IPS-NIHi11 (cell line): ENCODE results near the gene PDPR.
"Not testable (repeated sequence)": the region's sequence is repeated elsewhere in the genome, so short reads cannot be mapped to it uniquely, and the experiment has no call there.

ENCODE experiments used
- DNase-seq: peaks from one replicate; pipeline ENCODE4 v3.0.0; 2012; ENCODE audit warnings: mixed read lengths, low spot score

The PDPR gene

DNA sequence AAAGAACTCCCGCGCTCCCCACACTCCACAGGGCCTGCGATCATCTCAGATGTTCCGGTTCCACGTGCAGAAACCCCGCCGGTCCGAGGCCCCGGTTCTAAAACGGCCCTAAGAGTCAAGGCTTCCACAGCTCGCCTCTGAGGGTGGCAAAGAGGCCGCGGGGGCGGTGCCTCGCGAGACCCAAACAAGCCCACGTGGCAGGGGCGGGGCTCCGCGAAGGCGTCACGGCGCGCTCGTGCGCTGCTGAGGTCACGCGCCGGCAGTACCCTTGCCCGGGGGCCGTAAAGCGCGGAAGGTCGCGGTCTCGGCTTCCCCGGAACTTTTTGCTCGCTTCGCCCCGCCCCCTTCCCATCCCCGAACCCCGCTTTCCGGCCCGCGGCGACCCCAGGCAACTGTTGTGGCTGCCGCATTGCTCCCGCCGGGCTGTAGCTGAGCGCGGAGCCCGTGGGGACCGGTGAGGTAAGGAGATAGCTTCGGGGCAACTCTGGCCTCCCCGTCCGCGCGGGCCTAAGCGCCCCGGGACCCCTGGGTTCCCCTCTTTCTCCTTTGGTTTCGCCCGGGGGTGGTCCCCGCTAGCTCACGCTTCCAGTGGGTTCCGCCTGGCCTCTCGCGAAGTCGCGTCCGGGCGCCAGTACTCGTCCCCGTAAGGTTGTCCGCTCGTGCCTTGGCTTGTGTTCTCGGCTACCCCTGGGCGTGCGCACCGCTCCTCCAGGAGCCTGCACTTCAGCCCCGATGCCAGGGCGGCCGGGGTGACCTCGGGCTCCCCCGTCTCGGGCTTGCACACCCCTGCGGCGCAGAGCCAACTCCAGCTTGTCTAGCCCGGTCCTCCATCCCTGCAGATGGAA lies at the start of gene PDPR:
TSS of gene PDPR (plus strand) at position 351 of the 845 bp plus-strand sequence. CDS start 6,161 bp downstream, outside the sequence.
- peak; percentile 87 for DNase-seq

DNA sequence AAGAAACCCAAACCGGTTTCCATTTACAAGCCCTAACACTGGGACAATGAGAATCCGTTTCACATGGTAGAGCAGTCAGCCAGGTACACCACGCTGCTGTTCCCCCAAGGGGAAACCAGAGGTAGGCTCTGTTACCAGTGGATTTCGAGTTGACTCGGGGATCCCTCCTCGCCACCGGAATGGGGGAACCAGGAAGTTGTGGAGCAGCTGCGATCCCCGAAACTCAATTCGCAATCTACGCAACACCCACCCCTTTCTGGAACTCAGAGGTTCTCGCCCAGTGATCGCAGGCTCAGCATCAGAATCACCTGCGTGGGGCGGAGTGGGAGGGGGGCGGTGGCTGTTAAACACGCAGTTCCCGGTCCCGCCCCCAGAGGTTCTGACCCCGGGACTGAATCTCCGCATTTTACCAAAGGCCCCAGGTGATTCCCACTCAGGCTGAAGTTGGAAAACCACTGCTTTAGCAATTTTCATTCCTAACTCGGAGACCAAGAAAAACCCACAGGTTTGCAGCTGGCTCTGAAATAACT lies 49.2 kb upstream of the PDPR start:
- peak; percentile 5 for DNase-seq

DNA sequence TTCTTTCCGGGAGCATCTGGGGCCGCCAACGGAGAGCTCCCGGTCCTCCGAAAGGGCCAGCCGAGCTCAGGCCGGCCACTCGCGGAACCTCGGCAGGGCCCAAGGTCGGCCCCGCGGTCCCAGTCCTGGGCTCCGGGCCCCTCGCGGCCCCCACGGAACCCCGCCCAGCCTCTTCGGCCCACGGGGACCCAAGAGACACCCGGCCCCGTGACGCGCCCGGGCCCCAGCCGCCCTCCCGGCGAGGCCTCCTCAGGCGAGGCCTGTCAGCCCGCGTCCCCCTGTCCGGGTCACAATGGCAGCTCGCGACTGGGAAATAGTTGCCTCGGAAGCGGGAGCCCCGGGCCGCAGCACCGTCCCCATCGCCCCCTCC lies 48.8 kb upstream of the PDPR start:
- DNase-seq: not testable (repeated sequence)

DNA sequence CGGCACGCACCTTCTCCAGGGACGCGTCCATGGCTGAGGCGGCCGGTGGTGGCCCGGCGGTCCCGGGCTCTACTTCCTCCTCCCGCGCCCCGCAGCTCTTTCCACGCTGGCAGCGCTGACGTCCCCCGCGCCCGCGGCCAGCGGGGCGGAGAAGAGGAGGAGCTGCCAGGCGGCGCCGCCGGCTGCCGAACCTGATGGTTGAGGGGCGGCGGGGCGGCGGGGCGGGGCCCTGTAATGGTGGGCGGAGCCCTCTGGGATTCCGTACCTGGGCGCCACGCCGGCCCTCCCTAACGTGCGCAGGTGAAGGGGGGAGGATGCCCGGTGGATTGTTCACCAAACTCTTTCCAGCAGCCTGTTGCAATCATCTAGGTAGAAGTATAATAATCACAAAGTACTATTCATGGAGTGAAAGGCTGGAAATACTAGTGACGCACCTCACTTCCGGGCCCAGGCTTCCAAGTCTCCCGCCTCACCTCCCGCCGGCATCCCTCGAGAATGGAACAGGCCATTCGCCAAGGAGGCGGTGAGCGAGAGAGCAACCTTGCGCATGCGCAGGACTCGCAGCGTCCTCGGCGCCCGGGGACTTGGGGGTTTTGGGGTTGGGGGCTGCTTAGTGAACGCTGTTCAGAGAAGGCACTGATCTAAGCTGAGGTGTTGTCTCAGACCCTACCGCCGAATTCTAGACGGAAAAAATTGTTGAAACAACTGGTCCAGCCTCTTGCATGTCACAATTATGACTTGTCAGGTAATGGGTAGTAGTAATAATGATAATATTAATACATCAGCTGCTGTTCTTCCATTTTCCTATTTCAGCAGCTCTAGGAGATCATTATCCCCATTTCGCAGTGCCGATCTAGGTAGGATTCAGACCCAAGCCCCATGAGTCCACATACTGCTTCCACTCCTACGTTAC lies 48.1 kb upstream of the PDPR start:
- DNase-seq: peak; percentile 95

DNA sequence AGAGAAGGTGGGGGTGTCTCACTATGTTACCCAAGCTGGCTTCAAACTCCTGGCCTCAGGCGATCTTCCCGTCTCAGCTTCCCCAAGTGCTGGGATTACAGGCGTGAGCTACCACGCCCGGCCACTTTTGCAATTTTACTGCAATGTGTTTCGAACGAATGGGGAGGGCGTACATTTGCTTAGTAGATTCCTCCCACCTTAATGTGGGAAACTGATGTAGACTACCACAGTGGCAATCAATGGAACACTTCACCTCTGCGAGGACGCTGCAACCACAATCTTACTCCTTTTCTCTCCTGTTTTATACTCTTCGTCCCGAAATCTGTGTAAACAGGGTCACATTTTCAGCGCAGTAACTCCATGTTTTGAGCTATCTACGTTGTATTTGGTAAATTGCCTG lies 47.4 kb upstream of the PDPR start:
- not testable (repeated sequence) for DNase-seq

DNA sequence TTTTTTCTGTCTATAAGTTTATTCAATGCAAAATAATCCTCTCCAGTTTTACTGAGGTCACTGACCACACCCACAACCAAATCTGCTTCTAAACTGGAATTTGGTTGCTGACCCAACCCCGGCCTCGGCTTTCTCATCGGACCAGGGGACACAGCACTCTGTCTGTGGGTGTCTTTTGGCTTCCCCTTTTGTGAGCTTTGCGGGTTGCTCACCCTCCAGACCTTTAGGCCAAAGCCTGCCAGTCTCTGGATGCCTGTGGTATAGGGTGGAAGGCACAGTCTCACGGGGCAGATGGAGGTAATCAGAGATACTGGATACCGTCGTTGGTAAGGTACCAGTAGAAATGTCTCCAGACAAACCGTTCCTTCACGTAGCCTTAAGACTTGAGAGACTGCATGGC lies 35.1 kb upstream of the PDPR start:
- DNase-seq: not testable (repeated sequence)

DNA sequence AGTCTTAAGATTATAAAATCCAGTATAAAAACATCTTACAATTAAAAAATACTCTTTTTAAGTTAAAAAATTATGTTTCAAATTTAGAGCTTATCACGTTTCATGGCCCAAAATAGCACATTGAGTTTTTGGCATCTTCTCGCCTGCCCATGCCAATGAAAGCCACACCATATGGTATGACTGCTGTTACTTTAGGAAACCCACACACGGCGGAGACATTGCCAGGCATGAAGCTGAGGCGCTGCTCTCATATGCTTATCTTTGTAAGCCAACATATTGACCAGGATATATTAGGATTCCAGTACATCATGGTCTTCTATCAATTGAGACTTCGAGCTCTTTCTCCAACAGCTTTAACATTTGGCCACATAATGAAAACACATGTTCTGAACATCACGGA lies 32.9 kb upstream of the PDPR start:
- DNase-seq: not testable (repeated sequence)

DNA sequence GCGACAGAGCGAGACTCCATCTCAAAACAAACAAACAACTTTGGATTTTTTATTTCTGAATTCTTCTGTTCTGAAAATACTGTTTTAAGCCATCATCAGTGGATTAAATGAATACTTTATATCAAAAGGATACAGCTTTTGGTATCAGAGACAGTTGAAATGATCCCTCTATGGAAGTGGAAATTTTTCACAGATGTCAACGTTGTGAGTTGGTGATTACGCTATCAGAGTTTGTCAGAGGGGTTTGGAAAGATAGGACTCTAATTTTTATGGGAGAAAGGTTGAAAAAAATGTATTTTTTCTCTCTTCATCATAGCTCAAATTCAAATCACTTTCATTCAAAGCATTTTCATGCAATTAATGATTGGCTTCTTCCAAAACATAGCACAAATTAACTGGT lies 30.2 kb upstream of the PDPR start:
- DNase-seq: not testable (repeated sequence)

DNA sequence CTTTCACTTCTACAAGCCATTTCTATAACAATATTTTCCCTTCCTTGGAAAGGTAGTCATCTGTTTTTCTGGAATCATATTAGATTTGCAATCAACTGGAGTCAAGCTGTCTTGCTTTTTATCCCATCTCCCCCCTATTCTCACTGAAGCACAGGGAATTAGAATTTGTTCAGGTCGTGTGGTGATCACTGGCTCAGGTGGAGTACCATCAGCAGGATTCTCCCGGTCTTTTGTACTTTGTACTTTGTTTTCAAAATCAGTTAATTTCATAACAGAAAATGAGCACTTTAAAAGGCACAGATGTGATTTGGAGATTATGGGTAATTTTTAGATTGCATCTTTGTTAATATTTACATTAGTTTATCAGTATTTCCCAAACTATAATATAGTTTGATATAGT lies 26.0 kb upstream of the PDPR start:
- not testable (repeated sequence) for DNase-seq

DNA sequence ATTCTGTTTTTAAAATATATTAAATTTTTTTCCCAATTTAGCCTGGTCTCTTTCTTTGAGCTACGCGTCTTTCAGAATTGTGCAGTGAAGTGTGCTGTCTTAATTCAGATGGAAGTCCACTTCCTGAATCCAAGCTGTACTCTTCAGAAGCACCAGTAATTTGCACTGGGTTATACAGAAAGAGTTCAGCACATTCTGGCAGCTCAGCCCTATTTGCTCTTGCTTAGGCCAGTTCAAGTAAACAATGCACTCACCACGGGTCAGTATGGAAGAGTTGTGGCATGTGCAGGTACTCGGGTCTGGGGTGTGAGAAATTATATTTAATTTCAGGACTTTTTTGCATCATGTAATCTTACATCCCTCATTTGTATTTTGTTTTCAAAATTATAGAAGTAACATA lies 25.3 kb upstream of the PDPR start:
- not testable (repeated sequence) for DNase-seq

DNA sequence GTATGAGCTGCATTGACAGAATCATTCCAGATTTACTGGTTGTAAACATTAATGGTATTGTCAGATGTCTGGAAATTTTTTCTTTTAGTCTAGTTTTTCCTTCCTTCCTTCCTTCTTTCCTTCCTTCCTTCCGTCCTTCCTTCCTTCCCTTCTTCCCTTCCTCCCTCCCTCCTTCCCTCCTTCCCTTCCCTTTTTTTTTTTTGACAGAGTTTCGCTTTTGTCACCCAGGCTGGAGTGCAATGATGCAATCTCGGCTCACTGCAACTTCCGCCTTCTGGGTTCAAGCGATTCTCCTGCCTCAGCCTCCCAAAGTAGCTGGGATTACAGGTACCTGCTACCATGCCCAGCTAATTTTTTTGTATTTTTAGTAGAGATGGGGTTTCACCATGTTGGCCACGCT lies 24.8 kb upstream of the PDPR start:
- DNase-seq: not testable (repeated sequence)

DNA sequence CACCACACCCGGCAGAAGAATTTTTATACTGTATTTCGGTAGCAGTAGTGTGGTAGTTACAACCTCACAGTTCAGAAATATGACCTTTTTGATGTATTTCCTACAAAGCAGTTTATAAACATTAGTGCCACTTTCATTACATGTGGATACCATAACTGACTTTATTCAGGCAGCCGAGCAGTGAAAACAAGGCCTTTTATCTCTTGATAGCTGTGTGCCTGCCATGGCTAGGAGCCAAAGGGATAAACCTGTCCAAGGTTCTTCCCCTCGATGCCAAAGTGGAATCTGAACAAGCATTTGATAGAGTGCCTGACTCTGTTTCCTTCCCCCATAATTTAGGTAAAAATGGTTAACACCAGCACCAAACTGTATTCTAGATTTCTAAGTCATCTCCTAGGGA lies 23.0 kb upstream of the PDPR start:
- DNase-seq: not testable (repeated sequence)

DNA sequence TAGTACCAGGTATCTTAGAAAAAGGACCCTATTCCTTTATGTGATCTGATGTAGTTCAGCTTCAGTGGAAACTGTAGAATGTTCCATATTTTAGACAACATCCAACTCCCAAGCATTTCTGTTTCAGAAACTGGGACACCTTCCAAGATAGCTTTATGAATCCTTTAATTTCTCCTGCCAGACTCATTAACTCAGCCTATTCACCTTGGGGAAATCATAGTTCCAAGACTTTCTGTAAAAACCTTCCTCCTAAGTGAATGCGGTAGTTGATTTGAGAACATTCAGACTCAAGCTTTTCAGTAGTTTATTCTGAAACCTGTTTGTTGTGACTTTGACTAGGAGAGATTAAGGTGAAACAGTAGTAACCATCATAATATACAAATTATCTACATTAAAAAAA lies 20.0 kb upstream of the PDPR start:
- not testable (repeated sequence) for DNase-seq

DNA sequence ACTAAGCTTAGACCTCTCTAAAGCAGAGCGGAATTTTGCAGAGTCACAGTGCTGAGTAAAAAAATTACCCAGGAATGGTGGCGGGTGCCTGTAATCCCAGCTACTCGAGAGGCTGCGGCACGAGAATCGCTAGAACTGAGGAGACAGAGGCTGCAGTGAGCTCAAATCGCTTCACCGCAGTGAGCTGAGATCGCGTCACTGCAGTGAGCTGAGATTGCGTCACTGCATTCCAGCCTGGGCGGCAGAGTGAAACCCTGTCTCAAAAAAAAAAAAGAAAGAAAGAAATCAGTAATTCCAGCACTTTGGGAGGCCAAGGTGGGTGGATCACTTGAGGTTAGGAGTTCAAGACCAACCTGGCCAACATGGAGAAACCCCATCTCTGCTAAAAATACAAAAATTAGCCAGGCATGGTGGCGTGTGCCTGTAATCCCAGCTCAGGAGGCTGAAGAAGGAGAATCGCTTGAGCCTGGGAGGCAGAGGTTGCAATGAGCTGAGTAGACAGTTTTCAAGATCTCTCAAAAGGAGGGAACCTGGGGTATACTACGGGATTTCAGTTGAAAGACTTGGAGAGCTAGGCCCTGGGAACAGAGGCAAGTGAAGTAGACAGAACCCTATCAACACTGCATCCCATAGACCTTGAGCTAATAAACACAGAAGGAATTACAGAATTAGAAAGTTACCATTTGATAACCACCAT lies 4.4 kb upstream of the PDPR start:
- not testable (repeated sequence) for DNase-seq

DNA sequence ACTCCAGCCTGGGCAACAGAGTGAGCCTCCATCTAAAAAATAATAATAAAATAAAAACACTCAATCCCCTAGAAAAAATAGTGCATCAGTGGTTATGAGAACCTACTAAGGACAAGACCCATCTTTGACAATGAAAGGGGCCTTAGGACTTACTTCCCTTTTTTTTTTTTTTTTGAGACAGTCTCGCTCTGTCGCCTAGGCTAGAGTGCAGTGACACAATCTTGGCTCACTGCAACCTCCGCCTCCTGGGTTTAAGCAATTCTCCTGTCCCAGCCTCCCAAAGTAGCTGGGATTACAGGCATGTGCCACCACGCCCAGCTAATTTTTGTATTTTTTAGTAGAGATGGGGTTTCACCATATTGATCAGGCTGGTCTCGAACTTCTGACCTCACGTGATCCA lies 2.0 kb upstream of the PDPR start:
- DNase-seq: not testable (repeated sequence)

DNA sequence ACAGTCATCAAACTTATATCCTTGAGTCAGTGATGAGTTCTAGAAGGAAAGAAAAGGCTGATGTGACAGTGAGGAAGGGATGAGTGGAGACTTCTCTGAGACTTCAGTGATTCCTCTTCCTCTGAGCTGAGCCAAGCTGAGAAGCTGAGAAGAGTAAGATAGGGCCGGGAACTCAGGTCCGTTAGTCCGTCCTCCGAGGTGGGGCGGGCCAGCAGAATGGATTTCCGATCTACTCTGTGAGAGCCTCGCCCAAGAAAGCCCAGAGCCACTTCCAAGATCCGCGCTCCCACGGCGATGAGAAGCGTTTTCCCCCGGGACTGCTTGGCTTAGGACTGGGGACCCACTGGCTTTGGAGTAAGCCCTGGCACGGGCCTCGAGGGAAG lies 542 bp upstream of the PDPR start:
- DNase-seq: not testable (repeated sequence)

DNA sequence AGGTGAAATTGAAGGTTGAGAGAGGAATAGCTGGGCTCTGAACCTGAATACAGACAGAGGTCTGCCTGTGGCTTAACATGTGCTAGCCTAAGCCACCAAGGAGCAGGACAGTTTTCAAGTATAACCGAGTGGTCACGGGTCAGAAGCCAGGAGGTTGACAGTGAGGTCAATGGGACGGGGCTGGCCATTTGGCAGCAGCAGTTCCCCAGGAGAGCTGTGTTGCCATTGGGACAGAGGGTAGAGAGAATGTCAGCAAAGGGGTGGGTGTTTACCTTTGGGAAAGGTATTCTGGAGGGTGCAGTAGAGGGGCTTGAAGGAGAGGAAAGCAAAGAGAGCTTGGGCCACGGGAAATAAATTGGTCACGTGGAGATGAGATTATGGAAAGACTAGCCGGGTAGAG lies 4.2 kb downstream of the PDPR start:
- DNase-seq: not testable (repeated sequence)

DNA sequence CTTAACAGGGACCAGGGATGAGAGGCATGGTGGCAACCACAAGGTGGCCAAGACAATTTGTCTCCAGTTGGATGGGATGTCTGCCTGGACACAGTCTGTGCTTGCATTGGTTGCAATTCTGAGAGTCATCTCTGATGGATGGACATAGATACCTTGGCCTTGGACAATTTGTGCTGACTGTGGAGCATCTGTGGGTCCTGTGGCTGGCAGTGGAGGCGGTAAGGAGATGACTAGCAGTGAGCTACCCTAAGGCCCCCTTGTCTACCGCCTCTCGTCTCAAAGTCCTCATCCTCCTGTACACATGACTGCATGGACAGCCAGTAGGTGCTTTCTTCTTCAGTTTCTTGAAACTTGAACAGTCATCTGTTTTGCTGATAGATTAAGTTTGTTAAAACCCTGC lies 4.6 kb downstream of the PDPR start:
- DNase-seq: not testable (repeated sequence)

DNA sequence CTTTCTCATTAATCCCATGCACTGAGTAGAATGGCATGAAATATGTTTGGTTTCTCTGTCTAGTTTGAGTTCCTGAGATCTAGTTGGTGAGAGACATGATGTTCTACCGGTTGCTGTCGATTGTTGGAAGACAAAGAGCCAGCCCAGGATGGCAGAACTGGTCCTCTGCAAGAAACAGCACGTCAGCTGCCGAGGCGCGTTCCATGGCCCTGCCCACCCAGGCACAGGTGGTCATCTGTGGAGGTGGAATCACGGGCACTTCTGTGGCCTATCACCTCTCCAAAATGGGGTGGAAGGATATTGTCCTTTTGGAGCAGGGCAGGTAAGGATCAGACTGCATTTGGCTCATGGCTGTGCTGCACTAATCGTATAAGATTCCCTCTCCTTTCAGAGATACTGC lies 6.3 kb downstream of the PDPR start:
- not testable (repeated sequence) for DNase-seq

DNA sequence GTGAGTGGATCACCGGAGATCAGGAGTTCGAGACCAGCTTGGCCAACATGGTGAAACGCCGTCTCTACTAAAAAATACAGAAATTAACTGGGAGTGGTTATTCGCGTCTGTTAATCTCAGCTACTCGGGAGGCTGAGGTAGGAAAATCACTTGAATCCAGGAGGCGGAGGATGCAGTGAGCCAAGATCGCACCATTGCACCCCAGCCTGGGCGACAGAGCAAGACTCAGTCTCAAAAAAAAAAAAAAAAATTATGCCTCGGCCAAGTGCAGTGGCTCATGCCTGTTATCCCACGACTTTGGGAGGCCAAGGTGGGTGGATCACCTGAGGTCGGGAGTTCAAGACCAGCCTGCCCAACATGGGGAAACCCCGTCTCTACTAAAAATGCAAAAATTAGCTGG lies 9.7 kb downstream of the PDPR start:
- DNase-seq: not testable (repeated sequence)

DNA sequence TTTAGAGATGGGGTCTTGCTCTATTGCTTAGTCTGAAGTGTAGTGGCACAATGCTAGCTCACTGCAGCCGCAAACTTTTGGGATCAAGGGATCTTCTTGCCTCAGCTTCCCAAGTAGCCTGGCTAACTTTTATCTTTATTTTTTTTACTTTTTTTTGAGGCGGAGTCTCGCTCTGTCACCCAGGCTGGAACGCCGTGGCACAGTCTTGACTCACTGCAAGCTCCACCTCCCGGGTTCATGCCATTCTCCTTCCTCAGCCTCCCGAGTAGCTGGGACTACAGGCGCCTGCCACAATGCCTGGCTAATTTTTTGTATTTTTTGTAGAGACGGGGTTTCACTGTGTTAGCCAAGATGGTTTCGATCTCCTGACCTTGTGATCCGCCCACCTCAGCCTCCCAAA lies 12.1 kb downstream of the PDPR start:
- DNase-seq: not testable (repeated sequence)

DNA sequence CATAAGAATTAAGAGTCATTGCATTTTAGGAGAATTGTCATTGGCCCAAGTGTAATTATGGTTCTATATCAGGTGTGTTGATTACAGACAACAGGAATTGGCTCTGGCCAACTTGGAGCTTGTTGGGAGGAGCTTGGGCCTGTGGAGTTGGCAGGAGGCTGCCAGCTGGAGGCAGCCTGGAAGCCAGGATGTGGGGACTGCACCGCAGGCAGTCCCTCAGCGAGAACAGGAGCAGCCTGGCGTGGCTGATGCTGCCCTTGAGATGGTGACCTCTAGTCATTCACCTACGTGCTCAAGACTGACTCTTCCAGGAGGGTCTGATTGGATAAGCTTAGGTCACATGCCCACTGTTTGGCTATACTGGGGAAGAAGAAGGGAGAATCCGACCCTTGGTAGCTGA lies 13.6 kb downstream of the PDPR start:
- DNase-seq: not testable (repeated sequence)
